Kidney epithelial cell (primary cell): ENCODE measurements around the gene KAT6B. TPM values are rescaled to one million over a fixed set of nuclear protein-coding genes. Genes with fewer than 3 reads are reported as not detected.

Experiments used
- DNase-seq: peaks from one replicate; pipeline ENCODE4 v3.0.0-alpha.2; 2010; ENCODE audit warnings: low read depth
- H3K27me3 ChIP-seq: 2 replicates; pipeline ENCODE4 v1.6.0; 2011; ENCODE audit warnings: low read length; ENCODE audit not compliant: control insufficient read depth, insufficient read depth
- H3K36me3 ChIP-seq: 2 replicates; pipeline ENCODE4 v1.5.1; 2011; ENCODE audit warnings: low read length; ENCODE audit not compliant: control insufficient read depth, insufficient read depth
- H3K4me3 ChIP-seq: 2 replicates; pipeline ENCODE4 v1.5.1; 2011; ENCODE audit warnings: low read depth, mild to moderate bottlenecking, control low read depth, low read length
- total RNA-seq: library from RNA; depleted of rRNA; stranded (reverse); fragments of >200 nt; gene quantifications from 2 replicates; pipeline ENCODE4 v1.2.3, GENCODE V29; 2015
- TF ChIP-seq, protein P1 (sequence below): IDR thresholded peaks from 2 replicates; pipeline ENCODE4 v1.5.1; 2011; ENCODE audit warnings: mild to moderate bottlenecking, moderate library complexity, low read length, control low read depth, inconsistent platforms; ENCODE audit not compliant: insufficient read depth, poor library complexity, severe bottlenecking

KAT6B gene
- total RNA-seq, 1 donor from 2014 or later = 8.0 TPM

DNA sequence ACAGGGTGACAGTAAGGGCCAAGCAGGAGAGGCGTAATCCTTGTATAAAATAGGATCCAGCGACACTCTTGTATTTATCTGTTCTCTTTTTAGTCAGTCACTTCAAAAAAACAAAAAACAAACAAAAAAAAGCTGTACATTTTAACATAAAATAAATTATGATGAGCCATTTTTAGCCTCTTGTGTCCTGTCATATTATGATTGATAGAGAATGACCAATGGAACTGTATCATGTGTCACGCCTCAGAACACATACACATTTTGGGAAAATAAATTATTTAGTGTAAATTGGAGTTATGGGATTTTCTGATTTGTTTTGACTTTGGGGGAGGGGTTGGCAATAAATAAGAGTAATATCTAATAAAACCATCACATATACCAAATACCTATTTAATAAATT is 205.7 kb downstream of the KAT6B start:
- DNase-seq = no peak
- Histone ChIP-seq H3K4me3 (no peak overlapping the region), H3K36me3 (peaks cover 1% of the 10 kb centered on the region), H3K27me3 (no peaks in the 10 kb centered on the region)
- TF ChIP-seq, protein P1, sequence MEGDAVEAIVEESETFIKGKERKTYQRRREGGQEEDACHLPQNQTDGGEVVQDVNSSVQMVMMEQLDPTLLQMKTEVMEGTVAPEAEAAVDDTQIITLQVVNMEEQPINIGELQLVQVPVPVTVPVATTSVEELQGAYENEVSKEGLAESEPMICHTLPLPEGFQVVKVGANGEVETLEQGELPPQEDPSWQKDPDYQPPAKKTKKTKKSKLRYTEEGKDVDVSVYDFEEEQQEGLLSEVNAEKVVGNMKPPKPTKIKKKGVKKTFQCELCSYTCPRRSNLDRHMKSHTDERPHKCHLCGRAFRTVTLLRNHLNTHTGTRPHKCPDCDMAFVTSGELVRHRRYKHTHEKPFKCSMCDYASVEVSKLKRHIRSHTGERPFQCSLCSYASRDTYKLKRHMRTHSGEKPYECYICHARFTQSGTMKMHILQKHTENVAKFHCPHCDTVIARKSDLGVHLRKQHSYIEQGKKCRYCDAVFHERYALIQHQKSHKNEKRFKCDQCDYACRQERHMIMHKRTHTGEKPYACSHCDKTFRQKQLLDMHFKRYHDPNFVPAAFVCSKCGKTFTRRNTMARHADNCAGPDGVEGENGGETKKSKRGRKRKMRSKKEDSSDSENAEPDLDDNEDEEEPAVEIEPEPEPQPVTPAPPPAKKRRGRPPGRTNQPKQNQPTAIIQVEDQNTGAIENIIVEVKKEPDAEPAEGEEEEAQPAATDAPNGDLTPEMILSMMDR = no peak

DNA sequence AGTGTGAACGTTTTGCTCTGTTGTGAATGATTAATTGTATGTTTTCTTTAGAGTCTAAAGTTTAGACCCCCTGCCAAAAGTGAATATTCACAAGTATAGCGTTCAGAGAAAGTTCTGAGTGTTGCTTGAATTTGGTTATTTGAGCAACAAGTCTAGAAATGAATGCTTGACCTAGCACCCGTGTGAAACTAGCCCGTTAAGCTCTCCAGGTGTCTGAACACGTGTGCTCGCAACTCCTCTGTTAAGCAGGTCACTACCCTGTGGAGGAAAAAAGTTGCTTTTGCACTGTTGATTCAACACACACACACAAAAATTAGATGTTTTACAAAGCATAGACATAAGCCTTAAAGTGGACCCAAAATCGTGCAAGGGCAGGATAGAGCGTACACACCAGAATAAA is 206.4 kb downstream of the KAT6B start:
- H3K36me3 ChIP-seq = peaks cover 1% of the 10 kb centered on the region
- no peaks in the 10 kb centered on the region for H3K27me3 ChIP-seq
- DNase-seq = no peak
- H3K4me3 ChIP-seq = no peak overlapping the region
- TF ChIP-seq, protein P1 = no peak

DNA sequence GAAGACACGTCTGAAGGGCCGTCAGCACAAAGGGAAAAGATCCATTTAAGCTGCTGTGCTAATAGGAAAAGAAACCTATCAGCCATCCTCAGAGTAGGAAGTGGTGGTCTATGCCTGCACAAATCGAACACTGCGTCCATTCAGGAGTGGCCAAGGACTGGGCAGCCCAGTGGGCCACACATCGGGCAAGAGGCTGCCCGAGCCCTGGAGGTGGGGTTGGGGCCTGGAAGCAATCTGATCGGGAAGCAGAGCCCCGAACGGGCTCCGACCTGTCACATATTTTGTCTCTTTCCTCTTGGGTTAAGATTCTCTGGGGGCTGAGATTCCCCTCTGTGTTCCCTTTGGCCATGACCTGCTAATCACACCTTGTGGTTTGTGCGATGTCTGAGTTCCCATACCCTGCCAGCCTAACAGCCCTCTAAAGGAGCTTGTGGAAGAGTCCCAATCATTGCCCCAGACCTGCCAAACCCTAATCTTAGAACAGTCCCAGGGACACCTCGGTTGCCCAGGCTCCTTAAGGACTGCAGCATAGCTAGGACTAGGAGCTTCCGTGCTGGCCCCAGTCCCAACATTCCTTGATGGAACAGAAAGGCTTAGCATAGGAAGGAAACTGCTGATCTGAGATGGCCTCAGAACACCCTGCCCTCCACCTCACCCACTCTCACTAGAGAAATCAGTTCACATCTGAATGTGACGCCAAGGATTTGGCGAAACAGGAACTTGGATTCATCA is 207.2 kb downstream of the KAT6B start:
- DNase-seq = no peak
- no peaks in the 10 kb centered on the region for H3K27me3 ChIP-seq
- peaks cover 1% of the 10 kb centered on the region for H3K36me3 ChIP-seq
- TF ChIP-seq, protein P1 = no peak
- no peak overlapping the region for H3K4me3 ChIP-seq

DNA sequence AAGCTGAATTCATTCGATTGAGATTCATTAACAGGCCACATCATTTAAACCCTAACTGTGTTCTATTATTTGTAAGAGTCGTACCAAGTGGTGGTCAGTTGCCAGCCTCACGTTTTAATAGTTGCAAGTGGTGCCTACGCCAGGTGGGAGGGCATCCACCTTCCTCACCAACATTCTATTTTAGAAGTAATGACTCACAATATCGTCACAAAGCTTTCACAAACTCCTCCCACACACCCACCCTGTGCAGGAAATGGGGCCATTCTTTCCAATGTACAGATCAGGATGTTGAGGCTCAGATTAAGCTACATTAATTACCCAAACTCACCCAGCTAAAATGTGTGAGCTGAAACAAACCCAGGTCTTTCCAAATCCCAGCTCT is 207.7 kb downstream of the KAT6B start:
- TF ChIP-seq, protein P1 = no peak
- no peak for DNase-seq
- no peaks in the 10 kb centered on the region for H3K27me3 ChIP-seq
- no peak overlapping the region for H3K4me3 ChIP-seq
- H3K36me3 ChIP-seq = peaks cover 1% of the 10 kb centered on the region

DNA sequence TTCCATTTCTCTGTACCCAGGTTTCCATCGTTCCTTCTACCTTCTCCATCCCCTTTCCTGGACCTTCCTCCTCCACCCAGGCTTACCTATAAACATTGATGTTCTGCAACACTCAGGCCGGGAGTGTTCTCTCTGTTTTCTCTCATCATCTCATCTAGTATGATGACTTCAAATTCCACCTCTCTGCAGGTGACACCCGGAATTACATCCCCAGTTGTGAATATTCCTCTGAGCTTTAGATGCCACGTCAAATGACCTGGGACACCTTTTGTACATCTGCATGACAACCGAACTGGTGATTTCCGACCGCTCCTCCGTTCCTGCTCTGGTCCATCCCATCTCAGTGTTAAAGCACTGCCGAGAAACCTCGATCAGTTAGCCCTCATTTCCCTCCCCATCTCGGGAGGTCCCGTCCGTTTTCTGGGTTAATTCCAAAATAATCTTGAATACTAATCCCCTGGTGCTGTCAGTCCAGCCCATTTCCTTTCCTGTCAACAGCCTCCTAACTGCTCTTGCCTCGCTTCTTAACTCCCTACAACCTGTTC is 208.4 kb downstream of the KAT6B start:
- Histone ChIP-seq H3K27me3 (no peaks in the 10 kb centered on the region), H3K4me3 (no peak overlapping the region), H3K36me3 (peaks cover under 1% of the 10 kb centered on the region)
- no peak for DNase-seq
- TF ChIP-seq, protein P1 = no peak

DNA sequence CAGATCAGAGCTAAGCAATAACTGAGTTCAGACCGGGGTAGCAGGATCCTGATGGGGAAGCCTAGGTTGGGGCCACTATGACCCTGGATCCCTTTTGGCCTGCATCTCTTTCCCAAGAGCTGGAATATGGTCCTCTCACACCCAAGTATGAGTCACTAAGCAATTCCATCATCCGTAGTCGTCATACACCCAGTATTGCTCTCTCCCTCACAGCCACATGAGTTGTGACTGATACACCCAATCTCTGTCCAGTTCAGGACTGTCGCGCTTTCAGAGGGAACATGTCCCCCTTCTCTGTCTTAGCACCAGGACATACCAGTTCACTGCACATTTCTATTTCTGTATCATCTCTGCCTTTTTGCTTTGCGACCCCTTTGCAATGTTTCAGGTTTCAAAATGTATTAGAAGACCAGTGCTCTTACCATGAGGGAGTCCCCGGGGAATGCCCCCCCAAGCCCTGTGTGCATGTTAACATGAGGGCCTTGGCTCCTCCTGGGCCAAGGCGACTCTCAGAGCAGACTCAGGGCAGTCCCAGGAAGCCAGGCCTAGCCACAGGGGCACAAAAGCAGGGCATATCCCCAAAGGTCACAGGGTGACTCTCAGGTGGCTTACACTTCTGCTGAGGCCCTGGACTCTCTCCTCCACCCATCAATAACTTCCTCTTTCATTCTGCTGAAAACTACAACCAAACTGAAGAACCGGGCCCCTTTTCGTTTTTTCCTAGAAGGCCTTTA is 209.7 kb downstream of the KAT6B start:
- TF ChIP-seq, protein P1 = no peak
- Histone ChIP-seq H3K27me3 (no peaks in the 10 kb centered on the region), H3K4me3 (no peak overlapping the region), H3K36me3 (no peaks in the 10 kb centered on the region)
- DNase-seq = no peak
